HK-2 (cell line): ENCODE data around the gene CDC123.
A peak's percentile ranks its signal among the peaks of the same experiment; 100 is the strongest.
"Not testable (repeated sequence)": the region's sequence is repeated elsewhere in the genome, so short reads cannot be mapped to it uniquely, and the experiment has no call there.

Experiments used
- DNase-seq: peaks from one replicate; pipeline ENCODE4 v3.0.0-alpha.2; 2018; ENCODE audit not compliant: unreplicated experiment

The CDC123 gene

GRCh38 chr10:12235796-12236195 is 39.8 kb downstream of the CDC123 start:
- no peak for DNase-seq

GRCh38 chr10:12237265-12238220 is 41.6 kb downstream of the CDC123 start:
- DNase-seq: no peak

- DNase-seq: no peak
These were observed 42.8 kb downstream of the CDC123 start for GRCh38 chr10:12238821-12239220.

- DNase-seq: no peak
These were observed 46.0 kb downstream of the CDC123 start for GRCh38 chr10:12241810-12242529.

GRCh38 chr10:12243864-12244620 is 48.1 kb downstream of the CDC123 start:
- no peak for DNase-seq

GRCh38 chr10:12250181-12250580 is 54.2 kb downstream of the CDC123 start:
- DNase-seq: no peak

GRCh38 chr10:12250702-12251101 is 54.7 kb downstream of the CDC123 start:
- DNase-seq: not testable (repeated sequence)

GRCh38 chr10:12251581-12251980 is 55.6 kb downstream of the CDC123 start:
- no peak for DNase-seq

GRCh38 chr10:12252882-12253546 is 57.0 kb downstream of the CDC123 start:
- no peak for DNase-seq

- DNase-seq: no peak
These were observed 59.1 kb downstream of the CDC123 start for GRCh38 chr10:12255048-12255447.

GRCh38 chr10:12259988-12260387 is 64.0 kb downstream of the CDC123 start:
- no peak for DNase-seq

GRCh38 chr10:12262278-12262981 is 66.4 kb downstream of the CDC123 start:
- no peak for DNase-seq

GRCh38 chr10:12264204-12264940 is 68.4 kb downstream of the CDC123 start:
- peak; percentile 59 for DNase-seq

- DNase-seq: no peak
These were observed 73.1 kb downstream of the CDC123 start for GRCh38 chr10:12269056-12269455.

GRCh38 chr10:12271210-12271540 is 75.2 kb downstream of the CDC123 start:
- DNase-seq: no peak

GRCh38 chr10:12277862-12278261 is 81.9 kb downstream of the CDC123 start:
- not testable (repeated sequence) for DNase-seq

- DNase-seq: no peak
These were observed 83.3 kb downstream of the CDC123 start for GRCh38 chr10:12279281-12279680.

GRCh38 chr10:12287772-12288171 is 91.8 kb downstream of the CDC123 start:
- no peak for DNase-seq

GRCh38 chr10:12297784-12298183 is 101.8 kb downstream of the CDC123 start:
- not testable (repeated sequence) for DNase-seq

GRCh38 chr10:12299222-12299965 is 103.4 kb downstream of the CDC123 start:
- no peak for DNase-seq
